A673 (cell line): ENCODE data around the gene KRT36. TPM values are rescaled to one million over a fixed set of nuclear protein-coding genes. Genes with fewer than 3 reads are reported as not detected.

ENCODE experiments used
- BruUV-seq: library from RNA; stranded (reverse); fragments of 400-500 nt; replicated peaks from 2 replicates; lab custom pipeline; 2021; lab: Mats Ljungman, UMichigan
- CTCF ChIA-PET: fragments of 300-600 bp; sonication (Branson Sonifier 250); formaldehyde crosslinking; loops from one replicate; lab custom pipeline; 2022; ENCODE audit warnings: antibody characterized with exemption; lab: Charles Lee
- POLR2A ChIA-PET: fragments of 300-600 bp; sonication (Branson Sonifier 250); formaldehyde crosslinking; loops from one replicate; lab custom pipeline; 2022; ENCODE audit warnings: antibody characterized with exemption; ENCODE audit not compliant: low non-redundant PET; lab: Charles Lee
- DNase-seq: peaks from one replicate; pipeline ENCODE4 v3.0.0-alpha.2; 2015; ENCODE audit warnings: low spot score
- H3K27ac ChIP-seq: fragments of 200-600 bp; sonication (generic); 2 replicates; pipeline ENCODE4 v1.5.1; 2016; ENCODE audit warnings: mixed run types, low read depth, mild to moderate bottlenecking, mixed read lengths, antibody characterized with exemption, low read length; ENCODE audit not compliant: poor library complexity, severe bottlenecking
- H3K27me3 ChIP-seq: fragments of 200-600 bp; sonication (generic); replicated peaks from 2 replicates; pipeline ENCODE4 v1.6.1; 2017; ENCODE audit warnings: mixed run types, low read depth, mild to moderate bottlenecking, mixed read lengths, antibody characterized with exemption, low read length; ENCODE audit not compliant: insufficient read depth, poor library complexity
- H3K36me3 ChIP-seq: fragments of 200-600 bp; sonication (generic); 2 replicates; pipeline ENCODE4 v1.6.1; 2016; ENCODE audit warnings: mixed run types, mild to moderate bottlenecking, mixed read lengths, antibody characterized with exemption, low read length; ENCODE audit not compliant: insufficient read depth, poor library complexity, severe bottlenecking
- H3K4me1 ChIP-seq: fragments of 200-600 bp; sonication (generic); 2 replicates; pipeline ENCODE4 v1.6.1; 2017; ENCODE audit warnings: mixed run types, mild to moderate bottlenecking, mixed read lengths, antibody characterized with exemption, low read length; ENCODE audit not compliant: insufficient read depth, poor library complexity, severe bottlenecking
- H3K4me3 ChIP-seq: fragments of 200-600 bp; sonication (generic); 2 replicates; pipeline ENCODE4 v1.5.1; 2016; ENCODE audit warnings: low read depth, mixed run types, mild to moderate bottlenecking, mixed read lengths, low read length; ENCODE audit not compliant: poor library complexity, severe bottlenecking
- H3K9me3 ChIP-seq: fragments of 200-600 bp; sonication (generic); 2 replicates; pipeline ENCODE4 v1.6.1; 2016; ENCODE audit warnings: mixed run types, low read depth, mild to moderate bottlenecking, mixed read lengths, antibody characterized with exemption, low read length; ENCODE audit not compliant: poor library complexity, severe bottlenecking
- EZH2 ChIP-seq: fragments of 200-600 bp; sonication (generic); IDR thresholded peaks from 2 replicates; pipeline ENCODE4 v1.6.1; 2017; ENCODE audit warnings: borderline replicate concordance, low read depth, mild to moderate bottlenecking, mixed read lengths, antibody characterized with exemption, low read length; ENCODE audit not compliant: poor library complexity, severe bottlenecking
- intact Hi-C: fragments of 100-400 bp; cut with micrococcal nuclease; formaldehyde crosslinking; loops from one replicate; pipeline ENCODE4 v1.10.0; 2022; ENCODE audit not compliant: unreplicated experiment
- total RNA-seq: library from RNA; stranded (reverse); gene quantifications from 2 replicates; pipeline ENCODE4 v1.2.3, GENCODE V29; 2021
- TF ChIP-seq, protein P1 (sequence below): fragments of 300-800, 200-600 bp; sonication (generic); conservative IDR thresholded peaks from 2 replicates; pipeline ENCODE4 v1.5.1; 2017; ENCODE audit warnings: low read depth, mild to moderate bottlenecking, antibody characterized with exemption, low read length, moderate library complexity, mixed read lengths

KRT36 gene
- total RNA-seq, 1 experiment from 2014 or later, result not detected

DNA sequence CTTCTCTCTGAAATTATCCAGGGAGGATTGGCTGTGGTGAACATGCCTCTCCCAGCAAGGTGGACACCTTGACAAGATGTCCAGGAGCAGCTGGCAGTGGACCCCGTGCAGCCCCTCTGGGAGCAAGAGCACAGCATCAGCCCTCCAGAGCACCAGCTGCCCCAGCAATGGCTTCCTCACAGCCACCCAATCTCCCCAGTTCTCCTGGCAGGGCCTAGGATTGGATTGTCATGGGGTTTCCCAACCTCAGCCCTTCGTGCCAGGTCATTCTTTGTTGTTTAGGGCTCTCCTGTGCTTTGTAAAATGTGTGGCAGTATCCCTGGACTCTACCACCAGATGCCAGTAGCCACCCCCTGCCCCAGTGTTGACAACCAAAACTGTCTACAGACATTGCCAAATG, 1.8 kb upstream of the KRT36 start:
- Histone ChIP-seq H3K9me3 (no peaks in the 10 kb centered on the region), H3K4me3 (no peak overlapping the region), H3K27ac (no peak overlapping the region), H3K4me1 (peaks cover 4% of the 10 kb centered on the region), H3K27me3 (no peaks in the 10 kb centered on the region), H3K36me3 (no peaks in the 10 kb centered on the region)
- no peak for DNase-seq
- no TSS peak for BruUV-seq
- no peak for TF ChIP-seq EZH2
- TF ChIP-seq, protein P1, sequence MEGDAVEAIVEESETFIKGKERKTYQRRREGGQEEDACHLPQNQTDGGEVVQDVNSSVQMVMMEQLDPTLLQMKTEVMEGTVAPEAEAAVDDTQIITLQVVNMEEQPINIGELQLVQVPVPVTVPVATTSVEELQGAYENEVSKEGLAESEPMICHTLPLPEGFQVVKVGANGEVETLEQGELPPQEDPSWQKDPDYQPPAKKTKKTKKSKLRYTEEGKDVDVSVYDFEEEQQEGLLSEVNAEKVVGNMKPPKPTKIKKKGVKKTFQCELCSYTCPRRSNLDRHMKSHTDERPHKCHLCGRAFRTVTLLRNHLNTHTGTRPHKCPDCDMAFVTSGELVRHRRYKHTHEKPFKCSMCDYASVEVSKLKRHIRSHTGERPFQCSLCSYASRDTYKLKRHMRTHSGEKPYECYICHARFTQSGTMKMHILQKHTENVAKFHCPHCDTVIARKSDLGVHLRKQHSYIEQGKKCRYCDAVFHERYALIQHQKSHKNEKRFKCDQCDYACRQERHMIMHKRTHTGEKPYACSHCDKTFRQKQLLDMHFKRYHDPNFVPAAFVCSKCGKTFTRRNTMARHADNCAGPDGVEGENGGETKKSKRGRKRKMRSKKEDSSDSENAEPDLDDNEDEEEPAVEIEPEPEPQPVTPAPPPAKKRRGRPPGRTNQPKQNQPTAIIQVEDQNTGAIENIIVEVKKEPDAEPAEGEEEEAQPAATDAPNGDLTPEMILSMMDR, result no peak
- ChIA-PET POLR2A (no interaction called here), CTCF (no interaction called here)
- intact Hi-C loops, result no loop called here

DNA sequence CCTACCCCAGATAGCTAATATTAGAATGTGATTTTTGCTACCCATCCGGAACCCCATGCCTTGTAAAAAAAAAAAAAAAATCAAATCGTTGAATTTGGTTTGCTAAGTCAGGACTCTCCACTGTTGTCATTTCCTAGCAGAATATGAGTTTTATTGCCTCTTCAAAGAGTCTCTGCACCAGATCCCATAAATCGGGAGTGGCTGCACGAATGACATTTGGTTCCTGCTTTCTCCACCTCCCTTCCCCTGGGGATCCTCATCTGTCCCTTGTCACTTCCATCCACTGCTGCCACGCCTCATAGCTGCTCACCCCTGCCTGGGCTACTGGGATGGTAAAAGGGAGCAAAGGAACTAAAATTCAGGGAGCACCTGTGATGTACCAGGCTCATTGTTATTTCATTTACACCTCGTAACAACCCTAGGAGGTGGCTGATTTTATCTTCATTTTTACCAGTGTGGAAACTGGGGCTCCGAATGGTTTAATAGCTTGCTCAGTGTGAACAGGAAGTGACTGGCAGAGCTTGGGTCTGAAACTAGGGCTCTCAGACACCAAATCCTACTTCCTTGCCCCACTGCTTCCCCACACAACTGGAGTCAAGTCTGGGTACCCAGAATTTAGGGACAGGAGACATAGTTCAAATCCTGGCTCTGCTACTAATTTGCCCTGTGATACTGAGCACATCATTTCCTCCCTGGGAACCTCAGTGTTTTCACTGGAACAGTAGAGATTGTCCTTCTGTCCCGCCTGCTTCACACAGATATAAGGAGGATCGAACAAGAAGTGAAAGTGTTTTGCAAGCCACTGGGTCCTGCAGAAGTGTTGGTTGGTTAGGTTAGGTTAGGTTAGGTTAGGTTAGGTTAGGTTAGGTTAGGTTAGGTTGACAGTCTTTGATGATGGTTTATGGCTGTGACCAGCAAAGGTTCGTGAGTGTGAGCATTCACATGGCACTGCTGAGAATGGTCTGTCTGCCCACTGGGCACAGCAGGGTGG, 585 bp upstream of the KRT36 start:
- Histone ChIP-seq H3K9me3 (no peaks in the 10 kb centered on the region), H3K27me3 (no peaks in the 10 kb centered on the region), H3K4me3 (no peak overlapping the region), H3K4me1 (no peaks in the 10 kb centered on the region), H3K27ac (no peak overlapping the region), H3K36me3 (no peaks in the 10 kb centered on the region)
- TF ChIP-seq, protein P1, result no peak
- no peak for TF ChIP-seq EZH2
- no TSS peak for BruUV-seq
- no peak for DNase-seq
- ChIA-PET CTCF (no interaction called here), POLR2A (no interaction called here)
- intact Hi-C loops, result no loop called here

DNA sequence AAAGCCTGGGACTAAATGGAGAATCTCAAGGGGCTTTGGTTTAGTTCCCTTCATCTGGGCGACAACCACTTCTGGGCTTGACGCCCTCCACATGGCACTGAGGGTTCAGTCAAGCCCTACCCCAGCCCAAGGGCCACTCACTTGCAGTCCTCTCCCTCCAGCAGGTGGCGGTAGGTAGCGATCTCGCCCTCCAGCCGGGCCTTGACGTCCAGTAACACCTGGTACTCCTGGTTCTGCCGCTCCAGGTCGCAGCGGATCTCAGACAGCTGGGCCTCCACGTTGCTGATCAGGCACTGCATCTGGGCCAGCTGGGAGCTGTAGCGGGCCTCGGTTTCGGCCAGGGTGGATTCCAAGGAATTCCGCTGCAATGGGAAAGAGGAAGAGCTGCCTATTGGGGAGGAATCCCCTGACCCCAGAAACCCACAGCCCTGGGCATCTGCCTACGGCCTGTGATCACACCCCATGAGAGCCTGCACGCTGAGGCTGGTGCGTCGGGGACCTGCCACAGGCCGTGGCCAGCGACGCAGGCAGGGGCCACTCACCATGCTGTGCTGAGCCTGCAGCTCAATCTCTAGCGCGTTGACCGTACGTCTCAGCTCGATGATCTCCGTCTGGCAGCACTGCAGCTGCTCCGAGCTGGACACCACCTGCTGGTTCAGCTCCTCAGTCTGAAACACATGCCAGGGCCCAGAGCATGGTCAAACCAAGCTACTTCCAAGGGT, 2.7 kb downstream of the KRT36 start:
- POLR2A ChIA-PET, result no interaction called here
- DNase-seq, result no peak
- no peaks in the 10 kb centered on the region for H3K36me3 ChIP-seq
- H3K27me3 ChIP-seq, result no peaks in the 10 kb centered on the region
- no TSS peak for BruUV-seq
- no peaks in the 10 kb centered on the region for H3K9me3 ChIP-seq
- intact Hi-C loops, result no loop called here
- TF ChIP-seq, protein P1, result peak; percentile 32; the same call in 1 of the 2 replicates
- no peak for TF ChIP-seq EZH2
- no peak overlapping the region for H3K27ac ChIP-seq
- H3K4me1 ChIP-seq, result no peaks in the 10 kb centered on the region
- CTCF ChIA-PET, result no interaction called here
- H3K4me3 ChIP-seq, result no peak overlapping the region
